Muscle of leg (tissue), 11 donors: ENCODE data around the gene EXOSC1. TPM values are rescaled to one million over a fixed set of nuclear protein-coding genes. Genes with fewer than 3 reads are reported as not detected.
A peak's percentile ranks its signal among the peaks of the same experiment; 100 is the strongest.

Source experiments
- DNase-seq: peaks from one replicate; pipeline ENCODE4 v3.0.0; 2013
- H3K27ac ChIP-seq: one replicate; pipeline ENCODE4 v1.5.1; 2013; ENCODE audit warnings: mild to moderate bottlenecking, low read length, control low read depth
- H3K27me3 ChIP-seq: one replicate; pipeline ENCODE4 v1.6.1; 2013; ENCODE audit warnings: low read length; ENCODE audit not compliant: control insufficient read depth, insufficient read depth
- H3K36me3 ChIP-seq: one replicate; pipeline ENCODE4 v1.6.1; 2013; ENCODE audit warnings: low read length; ENCODE audit not compliant: control insufficient read depth, insufficient read depth
- H3K4me1 ChIP-seq: one replicate; pipeline ENCODE4 v1.6.1; 2013; ENCODE audit warnings: low read length; ENCODE audit not compliant: control insufficient read depth, insufficient read depth
- H3K4me3 ChIP-seq: one replicate; pipeline ENCODE4 v1.5.1; 2013; ENCODE audit warnings: low read length, control low read depth
- H3K9me3 ChIP-seq: replicated peaks from 2 replicates; pipeline ENCODE4 v1.6.1; 2013; ENCODE audit warnings: low read depth, low read length; ENCODE audit not compliant: control insufficient read depth
- WGBS: methylation state at CpG from one replicate; pipeline ENCODE4 v1.1.5; 2013; ENCODE audit warnings: missing lambda C conversion rate; ENCODE audit not compliant: insufficient coverage; 5-methylcytosine and 5-hydroxymethylcytosine counted together
- polyA plus RNA-seq, 8 donors: library from polyadenylated mRNA; unstranded; fragments of 120-200 nt; gene quantifications; one replicate each; pipeline versions ENCODE4 v1.2.1 to v1.2.3, GENCODE V29; 2013; ENCODE audit warnings: inconsistent platforms in 1 of 8, low replicate concordance in 1 of 8; ENCODE audit not compliant: insufficient read length in 8 of 8, insufficient read depth in 1 of 8
- total RNA-seq: library from RNA; stranded (reverse); fragments of 120-200 nt; gene quantifications from one replicate; pipeline ENCODE4 v1.2.4, GENCODE V29; 2013

Gene EXOSC1
- total and polyA plus RNA-seq, 9 donors = 24.1 to 32.2 (median 30.0) TPM

DNA sequence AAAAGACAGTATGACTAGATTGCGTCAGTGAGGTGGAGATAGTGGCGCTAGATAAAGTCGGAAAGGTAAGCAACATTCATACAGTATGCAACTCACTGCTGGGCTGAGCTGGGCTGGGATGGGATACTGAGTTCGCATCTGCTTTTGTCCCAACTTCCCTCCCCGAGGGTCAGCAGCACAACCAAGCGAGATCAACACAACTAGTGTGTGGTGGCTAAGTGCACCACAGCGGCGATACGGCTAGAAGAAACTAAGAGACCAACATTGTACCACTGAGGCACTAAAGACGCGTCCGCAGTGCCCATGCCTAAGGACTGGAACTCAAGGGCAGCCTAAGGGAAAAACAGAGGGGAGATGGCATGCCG, 467 bp downstream of the EXOSC1 start:
- no peaks in the 10 kb centered on the region for H3K27me3 ChIP-seq
- H3K36me3 ChIP-seq = peaks cover 18% of the 10 kb centered on the region
- peak overlapping the region; percentile 79 for H3K4me3 ChIP-seq
- 2% methylated on average over 11 of the region's 13 CpGs for WGBS
- H3K27ac ChIP-seq = peak overlapping the region; percentile 45
- peaks cover 18% of the 10 kb centered on the region for H3K4me1 ChIP-seq
- H3K9me3 ChIP-seq = no peaks in the 10 kb centered on the region
- DNase-seq = no peak

GRCh38 chr10:97444212-97444611, 1.6 kb downstream of the EXOSC1 start:
- DNase-seq = no peak
- Histone ChIP-seq H3K36me3 (peaks cover 21% of the 10 kb centered on the region), H3K9me3 (no peaks in the 10 kb centered on the region), H3K27ac (no peak overlapping the region), H3K4me3 (no peak overlapping the region), H3K27me3 (no peaks in the 10 kb centered on the region), H3K4me1 (peaks cover 18% of the 10 kb centered on the region)
- WGBS = 100% methylated on average over 1 of the region's 1 CpG

- H3K27ac ChIP-seq = no peak overlapping the region
- no peaks in the 10 kb centered on the region for H3K27me3 ChIP-seq
- peaks cover 30% of the 10 kb centered on the region for H3K36me3 ChIP-seq
- 100% methylated on average over 1 of the region's 1 CpG for WGBS
- no peak for DNase-seq
- no peaks in the 10 kb centered on the region for H3K9me3 ChIP-seq
- H3K4me3 ChIP-seq = no peak overlapping the region
- peaks cover 11% of the 10 kb centered on the region for H3K4me1 ChIP-seq
These were observed 3.5 kb downstream of the EXOSC1 start for GRCh38 chr10:97442277-97442676.

- H3K27me3 ChIP-seq = no peaks in the 10 kb centered on the region
- H3K9me3 ChIP-seq = no peaks in the 10 kb centered on the region
- no peak overlapping the region for H3K27ac ChIP-seq
- no peaks in the 10 kb centered on the region for H3K4me1 ChIP-seq
- DNase-seq = no peak
- 98% methylated on average over 5 of the region's 6 CpGs for WGBS
- H3K4me3 ChIP-seq = no peak overlapping the region
- peaks cover 69% of the 10 kb centered on the region for H3K36me3 ChIP-seq
These were observed 10.6 kb downstream of the EXOSC1 start for GRCh38 chr10:97435211-97435610.

GRCh38 chr10:97434557-97434956, 11.2 kb downstream of the EXOSC1 start:
- 100% methylated on average over 1 of the region's 1 CpG for WGBS
- no peaks in the 10 kb centered on the region for H3K27me3 ChIP-seq
- H3K9me3 ChIP-seq = no peaks in the 10 kb centered on the region
- H3K27ac ChIP-seq = no peak overlapping the region
- H3K4me1 ChIP-seq = no peaks in the 10 kb centered on the region
- no peak overlapping the region for H3K4me3 ChIP-seq
- peaks cover 71% of the 10 kb centered on the region for H3K36me3 ChIP-seq
- DNase-seq = no peak

DNA sequence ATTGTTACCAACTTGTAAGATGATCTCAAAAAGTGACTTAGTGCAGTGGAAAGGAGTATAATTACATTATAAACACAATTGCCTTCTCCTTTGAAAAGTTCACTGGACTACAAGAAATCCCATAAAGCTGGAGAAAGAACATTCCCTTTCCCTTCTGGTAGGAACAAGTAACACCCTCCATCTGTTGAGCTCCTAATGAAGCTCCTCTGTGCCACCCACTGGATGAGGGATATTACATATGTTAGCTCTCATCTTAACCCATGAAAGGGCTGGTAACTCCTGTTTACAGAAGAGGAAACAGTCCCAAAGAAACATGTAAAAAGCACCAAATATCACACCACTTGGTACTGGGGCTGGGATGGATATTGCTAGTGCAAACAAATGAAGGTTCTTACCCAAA, 11.8 kb downstream of the EXOSC1 start:
- Histone ChIP-seq H3K27me3 (no peaks in the 10 kb centered on the region), H3K27ac (no peak overlapping the region), H3K9me3 (no peaks in the 10 kb centered on the region), H3K4me3 (no peak overlapping the region), H3K36me3 (peaks cover 69% of the 10 kb centered on the region), H3K4me1 (no peaks in the 10 kb centered on the region)
- no peak for DNase-seq

DNA sequence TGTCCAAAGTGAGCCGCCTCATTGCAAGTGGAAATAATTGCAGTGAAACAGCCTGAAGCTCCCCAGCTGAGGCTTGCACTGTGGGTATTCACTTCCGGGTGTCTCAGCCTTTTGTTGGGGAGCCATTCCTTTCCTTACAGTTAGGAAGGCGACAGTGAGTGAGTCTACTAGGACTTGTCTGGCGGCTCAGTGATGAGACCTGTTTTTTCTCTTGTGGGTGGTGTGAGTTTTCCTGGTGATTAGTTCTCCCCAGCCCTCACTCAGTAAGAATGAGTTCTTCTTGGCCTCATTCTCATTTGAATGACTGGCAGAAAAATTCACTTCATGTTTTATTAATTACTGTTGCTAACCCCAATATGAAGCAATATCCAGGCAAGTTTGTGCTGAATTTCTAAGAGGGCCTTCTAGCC, 17.2 kb downstream of the EXOSC1 start:
- no peak overlapping the region for H3K4me3 ChIP-seq
- peaks cover 23% of the 10 kb centered on the region for H3K4me1 ChIP-seq
- WGBS = 40% methylated on average over 1 of the region's 4 CpGs
- DNase-seq = no peak
- H3K36me3 ChIP-seq = peaks cover 27% of the 10 kb centered on the region
- H3K27me3 ChIP-seq = no peaks in the 10 kb centered on the region
- no peak overlapping the region for H3K27ac ChIP-seq
- H3K9me3 ChIP-seq = no peaks in the 10 kb centered on the region

DNA sequence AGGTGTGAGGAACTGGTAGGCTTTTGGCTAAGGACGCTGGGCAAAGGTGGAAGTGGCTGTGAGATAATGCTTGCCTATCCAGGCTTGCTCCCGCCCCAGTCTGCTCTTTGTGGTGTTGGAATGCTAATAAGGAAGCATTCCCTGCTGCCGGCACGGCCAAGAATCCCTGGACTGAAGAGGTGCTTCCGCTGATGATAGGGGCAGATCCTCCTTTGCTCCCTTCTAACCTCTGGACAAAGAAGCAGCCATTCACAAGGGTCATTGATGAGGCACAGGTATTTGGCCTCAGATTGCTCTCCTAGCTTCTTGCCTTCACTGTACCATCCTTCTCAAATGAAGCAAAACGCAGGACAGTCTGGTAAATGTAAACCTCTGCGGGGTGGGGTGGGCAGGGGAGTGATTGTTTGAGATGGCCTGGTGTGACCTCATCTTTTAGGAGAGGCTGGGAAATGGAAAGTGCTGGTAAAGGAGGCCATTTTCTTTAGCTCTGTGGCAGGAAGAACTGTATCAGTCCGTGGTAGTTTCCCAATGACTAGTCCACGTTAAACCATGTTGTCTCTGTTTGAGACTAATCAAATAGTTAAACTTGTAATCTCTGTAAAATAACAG, 18.1 kb downstream of the EXOSC1 start:
- Histone ChIP-seq H3K27me3 (no peaks in the 10 kb centered on the region), H3K4me3 (peak overlapping the region; percentile 81), H3K36me3 (peaks cover 27% of the 10 kb centered on the region), H3K9me3 (no peaks in the 10 kb centered on the region), H3K27ac (peak overlapping the region; percentile 67), H3K4me1 (peaks cover 23% of the 10 kb centered on the region)
- 6% methylated on average over 2 of the region's 9 CpGs for WGBS
- no peak for DNase-seq

GRCh38 chr10:97426776-97427570, 18.8 kb downstream of the EXOSC1 start:
- peaks cover 23% of the 10 kb centered on the region for H3K4me1 ChIP-seq
- H3K36me3 ChIP-seq = peaks cover 25% of the 10 kb centered on the region
- 2% methylated on average over 23 of the region's 34 CpGs for WGBS

DNA sequence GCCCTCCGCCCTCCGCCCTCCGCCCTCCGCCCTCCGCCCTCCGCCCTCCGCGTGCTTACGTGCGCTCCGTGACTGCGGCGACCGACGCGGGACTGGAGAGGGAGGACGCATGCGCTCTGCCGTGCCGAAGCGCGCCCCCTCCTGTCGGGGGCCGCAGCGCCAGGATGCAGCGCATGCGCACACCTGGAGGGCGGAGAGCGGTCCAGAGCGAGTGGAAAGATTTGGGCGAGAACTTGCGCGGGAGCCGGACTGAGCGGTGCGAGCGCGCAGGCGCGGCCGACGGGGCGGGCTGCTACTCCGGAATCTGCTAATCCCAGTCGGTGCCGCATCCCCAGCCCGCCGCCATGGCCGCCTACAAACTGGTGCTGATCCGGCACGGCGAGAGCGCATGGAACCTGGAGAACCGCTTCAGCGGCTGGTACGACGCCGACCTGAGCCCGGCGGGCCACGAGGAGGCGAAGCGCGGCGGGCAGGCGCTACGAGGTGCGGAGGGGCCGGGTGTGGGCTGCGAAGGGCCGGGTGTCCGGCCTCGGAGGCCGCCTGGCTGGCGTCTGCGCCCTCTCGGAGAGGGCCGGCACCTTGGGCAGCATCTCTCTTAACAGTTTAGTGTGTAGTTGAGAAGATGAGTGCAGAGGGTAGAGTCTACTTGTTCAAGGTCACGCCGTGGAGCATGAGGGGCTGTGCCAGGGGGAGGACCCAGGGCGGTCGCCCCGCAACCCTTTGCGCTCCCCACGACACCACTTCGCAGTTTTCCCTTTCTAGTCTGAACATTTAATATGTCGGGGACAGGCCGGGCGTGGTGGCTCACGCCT, 19.6 kb downstream of the EXOSC1 start, which contains the start of gene PGAM1:
Gene PGAM1, plus strand, starts transcription at position 228 of the 812 bp plus-strand sequence. Its CDS starts 117 bp downstream, at position 345.
- Histone ChIP-seq H3K36me3 (peaks cover 17% of the 10 kb centered on the region), H3K4me3 (peak within 1 kb of the TSS; percentile 81), H3K27me3 (no peaks in the 10 kb centered on the region), H3K4me1 (peaks cover 23% of the 10 kb centered on the region), H3K27ac (peak within 1 kb of the TSS; percentile 89), H3K9me3 (no peaks in the 10 kb centered on the region)
- under 1% methylated on average over 57 of the region's 90 CpGs for WGBS
- DNase-seq = peak; percentile 98

More at GRCh38 chr10:97426776-97427570, 18.8 kb downstream of the EXOSC1 start:
- no peaks in the 10 kb centered on the region for H3K27me3 ChIP-seq
- peak overlapping the region; percentile 81 for H3K27ac ChIP-seq
- H3K4me3 ChIP-seq = peak overlapping the region; percentile 81
- no peaks in the 10 kb centered on the region for H3K9me3 ChIP-seq
- no peak for DNase-seq
